NCI-H1694 treated with DMSO at 0.1 percent for 48 hours (cell line): Measurements from ENCODE around the gene TSC22D2.

Source experiments
- DNase-seq: peaks from one replicate; lab custom pipeline; 2025; lab: John Stamatoyannopoulos, UW

TSC22D2 gene

DNA sequence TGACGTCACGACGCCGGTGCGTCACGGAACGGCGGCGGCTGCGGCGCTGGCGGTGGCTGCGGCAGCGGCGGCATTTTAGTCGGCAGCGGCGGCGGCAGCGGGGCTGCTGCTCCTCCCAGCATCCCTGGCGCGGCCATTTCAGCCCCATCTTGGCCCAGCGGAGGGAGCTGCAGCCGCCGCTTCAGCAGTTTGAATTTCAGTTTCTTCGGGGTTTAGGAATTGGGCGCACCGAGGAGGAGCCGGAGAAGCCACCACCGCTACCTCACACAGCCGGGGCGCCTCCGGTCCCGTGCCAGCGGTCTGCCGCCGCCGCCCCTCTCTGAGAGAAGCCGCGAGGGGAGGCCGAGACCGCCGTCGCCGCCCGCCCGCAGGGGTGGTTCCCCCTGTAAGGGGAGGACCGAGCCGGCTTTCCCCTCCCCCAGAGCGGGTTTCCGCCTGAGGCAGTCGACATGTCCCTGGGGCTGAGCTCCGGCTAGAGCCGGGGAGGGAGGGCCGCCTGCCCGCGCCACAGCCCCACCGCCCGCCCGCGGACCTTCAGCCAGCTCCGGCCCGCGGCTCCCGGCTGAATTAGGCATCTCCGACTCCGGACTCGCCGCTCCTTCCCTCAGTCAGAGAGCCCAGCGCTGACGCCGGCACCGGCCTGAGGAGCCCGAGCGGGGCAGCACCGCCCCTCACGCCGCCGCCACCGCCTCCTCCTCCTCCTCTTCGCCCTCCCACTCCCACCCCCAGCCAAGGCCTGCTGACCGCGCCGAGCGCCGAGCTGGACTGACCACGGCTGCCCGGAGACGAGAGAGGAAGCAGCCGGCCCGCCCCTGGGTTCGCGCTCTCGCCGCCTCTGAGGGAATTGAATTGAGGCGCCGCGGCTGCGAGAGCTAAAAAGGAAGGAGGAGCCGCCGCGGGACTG, at the start of gene TSC22D2:
Gene TSC22D2 (plus strand): TSS at position 78 of the 904 bp plus-strand sequence. CDS start 1,053 bp downstream, outside the sequence.
- peak; percentile 76 for DNase-seq

DNA sequence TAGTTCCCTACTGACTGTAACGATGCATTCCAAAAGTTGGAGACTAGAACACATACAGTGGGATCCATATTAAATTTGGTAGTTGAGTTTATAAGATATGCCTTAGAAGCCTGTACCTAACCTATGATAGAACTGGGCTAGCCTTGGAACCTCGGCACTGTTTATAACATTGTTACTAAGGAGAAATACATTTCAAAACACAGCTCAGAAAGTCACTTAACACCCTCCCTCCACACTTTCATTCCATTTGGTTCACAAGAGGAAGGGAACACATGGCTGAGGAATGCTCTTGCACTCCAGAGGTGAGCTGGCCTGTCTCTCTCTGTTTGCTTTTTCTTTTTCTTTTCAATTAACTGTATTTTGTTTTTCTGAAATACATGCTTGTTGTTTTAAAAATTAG, 48.7 kb upstream of the TSC22D2 start:
- DNase-seq = no peak

DNA sequence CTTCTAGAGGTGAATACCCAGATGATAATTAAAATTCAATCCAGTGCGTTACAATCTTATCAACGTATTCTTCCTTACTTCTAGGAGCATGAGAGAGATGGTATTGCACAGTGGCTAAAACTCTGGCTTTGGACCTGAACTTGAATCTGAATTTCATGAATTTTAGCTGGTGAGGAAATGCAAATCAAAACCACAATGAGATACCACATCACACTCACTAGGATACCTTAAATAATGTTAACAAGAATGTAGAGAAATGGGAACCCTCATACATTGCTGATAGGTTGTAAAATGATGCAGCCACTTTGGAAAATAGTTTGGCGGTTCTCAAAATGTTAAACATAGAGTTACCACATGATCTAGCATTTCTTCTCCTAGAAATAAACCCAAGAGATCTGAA, 47.1 kb upstream of the TSC22D2 start:
- DNase-seq = no peak

DNA sequence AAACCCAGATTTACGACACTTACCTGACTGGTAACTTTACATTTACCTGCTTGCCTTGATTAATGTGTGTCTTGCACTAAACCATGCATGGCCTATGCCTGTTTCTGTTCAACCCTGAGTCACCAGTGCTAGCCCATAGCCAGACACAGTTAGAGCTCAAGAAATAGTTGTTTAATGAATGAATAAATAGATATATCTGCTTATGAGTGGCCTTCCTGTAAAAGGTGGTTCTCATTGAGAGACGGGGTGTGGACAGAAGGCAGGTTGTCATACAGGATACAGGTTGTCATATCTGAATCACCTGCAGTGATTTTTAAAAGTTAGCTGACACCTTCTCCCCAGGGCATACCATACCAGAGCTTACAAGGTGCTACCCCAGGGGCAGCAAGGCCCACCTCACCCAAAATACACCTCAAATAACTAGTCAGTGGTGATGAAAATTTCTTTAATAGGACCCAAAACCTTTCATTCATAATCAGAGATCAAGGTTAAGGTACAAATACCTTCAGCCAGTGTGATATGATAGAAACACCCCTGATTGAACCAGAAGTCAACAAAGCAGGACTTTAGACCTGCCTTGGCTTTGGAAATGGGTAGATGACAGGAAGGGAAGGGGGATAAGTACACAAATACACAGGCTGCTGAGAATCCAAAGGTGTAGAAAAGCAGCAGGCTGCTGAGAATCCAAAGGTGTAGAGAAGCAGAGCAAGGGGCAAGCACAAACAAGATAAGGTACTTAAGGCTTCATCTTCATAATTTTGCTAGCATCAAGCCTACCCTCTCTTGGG, 45.4 kb upstream of the TSC22D2 start:
- DNase-seq = no peak

DNA sequence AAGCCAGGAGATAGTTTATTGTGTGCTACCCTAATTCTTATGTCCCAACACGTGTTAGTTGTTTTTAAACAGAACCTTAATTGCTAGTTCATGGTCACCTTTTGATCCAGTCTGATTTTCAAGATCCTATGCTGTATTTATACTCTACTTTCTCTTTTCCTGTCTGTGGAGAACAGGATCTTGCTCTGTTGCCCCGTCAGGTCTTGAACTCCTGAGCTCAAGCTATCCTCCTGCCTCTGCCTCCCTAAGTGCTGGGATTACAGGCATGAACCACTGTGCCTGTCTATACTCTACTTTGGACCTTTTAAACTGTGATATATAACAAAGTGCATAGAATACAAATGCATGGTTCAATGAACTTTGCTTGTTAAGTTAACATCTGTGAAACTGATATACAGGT, 44.7 kb upstream of the TSC22D2 start:
- no peak for DNase-seq

DNA sequence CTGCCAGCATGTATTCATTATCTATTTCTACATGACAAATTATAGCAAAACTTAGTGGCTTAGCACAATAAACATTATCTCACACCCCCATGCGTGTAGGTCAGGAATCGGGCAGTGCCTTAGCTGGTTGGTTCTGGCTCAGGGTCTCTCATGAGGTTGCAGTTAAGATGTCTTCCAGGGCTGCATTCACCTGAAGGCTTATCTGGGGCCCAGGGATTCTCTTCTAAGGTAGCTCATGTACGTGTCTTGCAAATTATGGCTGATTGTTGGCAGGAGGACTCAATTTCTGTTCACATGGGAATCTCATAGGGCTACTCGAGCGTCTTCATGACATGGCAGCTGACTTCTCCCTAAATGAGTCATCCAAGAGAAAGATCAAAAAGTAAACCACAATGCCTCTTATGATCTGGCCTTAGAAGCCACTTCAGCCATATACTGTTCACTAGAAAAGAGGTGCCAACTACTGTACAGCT, 42.9 kb upstream of the TSC22D2 start:
- DNase-seq = no peak

DNA sequence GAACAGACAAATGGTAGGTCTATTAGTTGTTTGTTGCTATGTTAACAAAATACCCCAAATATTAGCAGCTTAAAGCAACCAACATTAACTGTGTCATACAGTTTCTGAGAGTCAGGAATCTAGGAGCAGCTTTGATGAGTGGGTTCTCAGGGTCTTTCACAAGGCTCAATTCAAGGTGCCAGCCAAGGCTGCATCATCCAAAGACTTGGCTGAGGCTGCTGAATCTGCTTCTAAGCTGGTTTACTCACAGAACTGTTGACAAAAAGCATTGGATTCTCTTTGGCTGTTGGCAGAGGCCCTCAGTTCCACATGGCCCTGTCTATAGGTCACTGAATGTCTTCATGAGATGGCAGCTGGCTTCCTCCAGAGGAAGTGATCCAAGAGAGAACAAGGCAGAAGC, 40.3 kb upstream of the TSC22D2 start:
- no peak for DNase-seq

DNA sequence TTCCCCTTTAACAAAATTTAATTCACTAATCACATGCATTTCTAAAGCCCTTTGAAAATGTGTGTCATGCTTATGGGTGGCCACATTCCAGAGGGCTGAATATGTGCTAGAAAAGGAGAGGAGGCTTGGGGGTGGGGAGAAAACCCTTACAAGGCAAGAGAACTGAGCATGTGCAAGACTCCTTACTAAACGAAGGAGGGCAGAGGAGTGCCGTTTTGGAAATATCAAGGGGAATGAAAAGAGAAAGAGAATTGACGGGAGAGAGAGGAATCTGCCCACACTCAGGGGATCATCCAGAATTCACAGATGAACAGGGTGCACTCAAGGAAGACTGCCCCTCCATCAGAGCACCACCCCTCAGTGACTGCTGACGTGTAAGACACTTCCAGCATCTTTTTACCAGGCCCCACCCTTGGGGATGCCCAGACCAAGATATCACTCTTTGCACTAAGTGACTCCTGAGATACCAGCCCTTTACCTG, 37.9 kb upstream of the TSC22D2 start:
- no peak for DNase-seq

DNA sequence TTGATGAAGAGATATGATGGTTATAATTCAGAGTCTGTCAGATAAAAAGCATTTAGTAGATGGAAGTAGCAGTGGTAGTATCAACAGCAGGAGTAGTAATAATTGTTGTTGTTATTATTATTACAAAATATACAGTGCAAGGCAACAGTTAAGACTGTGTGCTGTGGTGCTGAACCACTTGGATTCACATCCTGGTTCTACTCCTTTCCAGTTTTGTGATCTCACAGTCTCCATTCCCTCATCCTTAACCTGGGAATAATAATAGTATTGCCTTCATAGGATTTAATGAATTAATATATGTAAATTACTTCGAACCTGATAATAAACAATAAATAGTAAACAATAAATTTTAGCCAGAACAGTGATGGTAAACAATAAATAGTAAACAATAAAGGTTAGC, 37.1 kb upstream of the TSC22D2 start:
- DNase-seq = no peak

DNA sequence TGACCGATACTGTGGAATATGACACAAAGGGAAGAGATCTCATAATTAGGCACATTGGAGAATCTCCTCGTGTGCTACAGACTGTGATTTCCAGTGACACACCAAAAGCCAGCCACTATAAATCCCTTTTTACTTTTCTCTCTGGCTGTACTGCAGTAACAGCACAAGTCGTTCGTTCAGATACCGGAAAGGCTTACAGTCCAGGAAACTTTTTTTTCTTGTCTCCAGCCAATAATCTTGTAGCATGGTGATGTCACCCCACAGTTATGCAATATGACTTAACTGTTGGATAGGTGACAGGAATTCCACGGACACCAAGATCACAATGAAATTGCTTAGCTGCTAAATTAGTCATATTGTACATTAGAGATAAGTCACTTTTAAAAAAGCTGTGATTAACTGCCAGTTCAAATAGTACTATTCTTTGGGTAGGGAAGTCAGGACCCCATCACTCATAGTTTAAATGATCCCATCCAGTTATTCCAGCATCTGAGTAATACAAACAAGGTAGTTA, 36.3 kb upstream of the TSC22D2 start:
- DNase-seq = no peak

DNA sequence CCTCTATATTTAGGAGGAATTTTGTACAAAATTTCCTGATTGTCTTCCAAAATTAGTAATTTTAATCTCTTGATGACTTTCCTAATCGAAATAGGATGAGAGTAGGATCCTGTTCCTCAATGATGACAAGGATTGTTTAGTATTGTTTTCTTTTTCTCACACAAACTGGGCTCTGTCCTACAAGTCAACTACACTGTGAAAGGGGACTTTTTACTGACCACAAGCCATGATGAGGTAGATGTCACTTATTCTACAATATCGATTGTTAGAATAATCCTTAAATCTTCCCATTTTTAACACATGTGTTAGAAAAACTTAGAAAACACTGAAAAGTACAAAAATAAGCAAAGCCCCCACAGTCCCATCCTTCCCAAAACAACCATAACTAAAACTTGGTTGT, 35.8 kb upstream of the TSC22D2 start:
- no peak for DNase-seq

DNA sequence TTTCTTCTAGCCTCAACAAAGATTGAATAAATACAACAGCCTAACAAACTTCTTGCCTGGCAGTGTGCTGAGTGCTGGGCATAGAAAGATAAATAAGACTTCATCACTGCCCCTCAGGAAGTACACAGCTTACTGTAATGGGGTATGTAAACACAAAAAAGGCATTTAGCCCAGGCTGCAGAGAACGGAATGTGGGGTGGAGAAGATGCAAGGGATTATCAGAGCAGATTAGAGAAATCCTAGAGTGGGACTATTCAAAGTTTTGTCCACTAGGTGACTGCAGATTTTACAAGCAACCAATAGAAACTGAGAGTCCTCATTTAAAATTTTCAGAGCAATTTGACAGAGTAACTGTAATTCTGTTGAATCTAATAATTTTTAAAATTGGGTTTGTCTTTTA, 35.4 kb upstream of the TSC22D2 start:
- DNase-seq = no peak

DNA sequence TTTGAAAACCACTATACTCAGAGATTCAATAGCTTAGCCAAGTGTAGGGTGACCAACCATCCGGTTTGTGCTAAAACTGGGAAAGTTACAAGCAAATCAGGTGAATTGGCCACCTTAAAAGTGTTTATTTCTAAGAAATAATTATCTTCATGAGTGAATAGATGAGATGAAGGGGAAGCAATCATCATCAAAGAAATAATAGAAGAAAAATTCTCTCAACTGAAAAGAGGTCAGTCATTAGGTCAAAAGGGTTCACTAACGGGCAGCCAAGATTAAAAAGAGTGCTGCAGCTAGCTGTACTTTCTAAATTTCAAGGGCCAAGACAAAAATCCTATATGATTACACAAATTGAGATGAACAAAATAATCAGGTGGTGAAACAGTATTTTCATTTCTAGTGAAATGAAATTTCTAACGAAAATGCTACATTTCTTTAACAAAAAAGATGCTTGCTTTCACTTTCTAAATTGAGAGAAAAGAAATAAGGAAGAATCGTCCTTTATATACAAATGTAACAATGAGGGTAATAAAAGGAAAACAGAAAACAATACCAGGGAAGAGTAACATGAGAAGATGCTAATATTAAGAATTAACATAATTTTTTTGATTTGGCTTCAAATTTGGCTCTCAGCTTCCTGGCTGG, 34.7 kb upstream of the TSC22D2 start:
- DNase-seq = no peak

DNA sequence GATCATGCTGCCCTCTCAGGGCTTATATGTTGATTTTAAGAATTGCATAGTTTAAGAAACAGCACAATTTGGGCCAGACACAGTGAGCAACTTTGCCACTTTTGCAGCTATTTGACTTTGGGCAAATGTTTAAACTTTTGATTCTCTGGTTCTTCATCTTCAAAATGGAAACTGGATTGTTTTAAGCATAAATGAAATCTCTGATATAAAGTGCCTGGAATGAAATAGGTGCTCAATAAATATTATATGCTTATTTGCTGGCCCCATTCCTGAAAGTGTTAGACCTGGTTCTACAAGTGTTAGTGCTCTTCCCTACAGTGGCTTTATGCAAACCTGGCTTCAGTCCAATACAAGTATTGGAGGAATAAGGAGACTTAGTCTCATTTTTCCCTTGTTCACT, 33.1 kb upstream of the TSC22D2 start:
- no peak for DNase-seq

DNA sequence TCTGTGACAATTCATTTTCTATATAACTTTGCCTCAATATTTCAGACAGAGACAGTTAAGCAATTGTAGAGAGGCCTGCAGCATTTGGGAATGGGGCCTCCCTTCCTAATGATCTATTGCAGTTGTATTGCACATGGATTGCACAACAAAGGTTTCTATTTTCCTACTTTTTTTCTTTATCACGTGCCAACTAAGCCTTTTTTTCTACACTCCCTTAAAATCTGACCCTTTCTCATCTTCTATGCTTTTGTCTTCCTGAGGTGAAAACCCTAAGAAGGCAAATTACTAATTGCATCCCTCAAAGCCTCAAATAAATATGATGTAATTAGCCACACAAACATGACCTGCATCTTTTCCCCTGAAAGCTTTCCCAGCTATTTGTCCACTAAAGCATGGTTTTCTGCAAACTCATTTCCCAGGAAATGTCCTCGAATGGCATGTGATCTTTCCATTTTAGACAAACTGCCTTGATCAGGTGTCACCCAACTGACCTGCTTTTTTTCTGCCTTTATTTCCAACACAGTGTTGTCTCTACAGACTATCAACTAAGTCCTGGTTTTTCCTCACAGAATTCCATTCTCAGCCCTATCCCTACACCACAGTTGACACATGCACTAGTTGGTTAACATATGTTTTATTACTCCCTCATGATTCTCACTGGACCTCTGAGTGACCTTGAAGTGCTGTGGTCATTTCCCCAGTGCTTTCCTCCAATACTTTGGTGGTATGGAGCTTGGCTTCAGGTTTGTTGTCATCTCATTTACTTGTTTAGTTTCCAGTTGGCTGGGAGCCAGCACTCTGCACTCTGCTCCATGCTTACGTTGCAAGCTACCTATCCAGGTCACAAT, 31.9 kb upstream of the TSC22D2 start:
- DNase-seq = no peak

DNA sequence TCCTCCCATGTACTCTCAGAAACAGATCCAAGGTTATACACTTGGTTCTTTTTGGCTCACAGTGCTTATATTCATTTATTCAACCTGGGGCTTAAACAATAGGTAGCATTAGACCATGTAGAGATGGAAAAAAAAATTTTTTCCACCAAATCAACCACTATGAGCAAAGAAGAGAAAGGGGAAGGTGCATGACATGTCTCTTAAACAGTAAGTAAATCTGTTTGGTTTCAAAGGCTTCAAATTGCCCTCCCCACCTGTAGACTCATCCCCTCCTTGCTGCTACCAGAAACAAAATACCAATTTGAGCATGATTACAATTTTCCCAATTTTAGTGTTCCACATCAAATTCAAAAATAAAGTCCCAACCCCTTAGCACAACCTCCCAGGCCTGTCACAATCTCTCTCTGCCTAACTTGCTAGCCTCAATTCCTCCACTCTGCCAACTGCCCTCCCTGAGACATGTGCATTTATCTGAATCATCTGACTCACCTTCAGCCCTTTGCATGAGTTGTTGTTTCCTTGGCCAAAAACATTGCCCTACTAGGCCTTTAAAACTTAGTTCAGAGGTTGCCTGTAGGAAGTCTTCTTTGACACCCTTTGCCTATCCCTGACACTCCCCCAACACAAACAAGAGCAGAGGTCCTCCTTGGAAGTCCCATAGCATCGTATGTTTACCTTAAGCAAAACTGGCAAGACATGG, 30.3 kb upstream of the TSC22D2 start:
- no peak for DNase-seq

DNA sequence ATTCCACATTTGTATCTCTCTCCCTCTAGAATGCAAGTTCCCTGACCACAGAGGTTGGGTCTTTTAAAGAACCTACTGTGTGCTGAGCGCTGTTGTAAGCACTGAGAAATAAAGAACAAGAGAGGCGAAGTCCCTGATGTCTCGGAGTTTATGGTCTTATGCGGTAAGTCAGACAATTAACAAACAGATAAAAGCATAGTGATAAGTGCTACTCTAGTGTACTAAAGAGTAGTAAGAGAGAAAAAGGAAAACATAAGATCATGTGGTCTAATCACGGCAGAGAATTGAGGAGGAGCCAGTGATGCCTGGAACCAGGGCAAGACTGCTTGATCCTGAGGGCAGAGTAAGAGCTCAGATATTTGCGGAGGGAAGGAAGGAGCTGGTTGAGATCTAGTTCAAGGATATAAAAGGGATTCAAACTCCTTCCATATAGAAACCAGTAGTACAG, 29.8 kb upstream of the TSC22D2 start:
- no peak for DNase-seq

DNA sequence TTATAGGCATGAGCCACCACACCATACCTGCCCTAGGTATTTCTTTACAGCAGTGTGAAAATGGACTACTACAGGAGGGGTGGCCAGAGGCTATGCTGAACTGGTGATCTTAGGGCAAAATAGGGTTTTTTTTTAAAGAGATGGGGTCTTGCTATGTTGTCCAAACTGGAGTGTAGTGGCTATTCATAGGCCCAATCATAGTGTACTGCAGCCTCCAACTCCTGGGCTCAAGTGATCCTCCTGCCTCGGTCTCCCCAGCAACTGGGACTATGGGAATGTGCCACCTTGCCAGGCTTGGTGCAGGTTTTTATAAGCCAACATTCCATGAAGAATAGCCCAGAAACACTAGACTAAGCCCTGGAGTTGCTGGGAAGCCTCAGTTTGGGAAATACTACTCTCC, 28.6 kb upstream of the TSC22D2 start:
- DNase-seq = no peak

DNA sequence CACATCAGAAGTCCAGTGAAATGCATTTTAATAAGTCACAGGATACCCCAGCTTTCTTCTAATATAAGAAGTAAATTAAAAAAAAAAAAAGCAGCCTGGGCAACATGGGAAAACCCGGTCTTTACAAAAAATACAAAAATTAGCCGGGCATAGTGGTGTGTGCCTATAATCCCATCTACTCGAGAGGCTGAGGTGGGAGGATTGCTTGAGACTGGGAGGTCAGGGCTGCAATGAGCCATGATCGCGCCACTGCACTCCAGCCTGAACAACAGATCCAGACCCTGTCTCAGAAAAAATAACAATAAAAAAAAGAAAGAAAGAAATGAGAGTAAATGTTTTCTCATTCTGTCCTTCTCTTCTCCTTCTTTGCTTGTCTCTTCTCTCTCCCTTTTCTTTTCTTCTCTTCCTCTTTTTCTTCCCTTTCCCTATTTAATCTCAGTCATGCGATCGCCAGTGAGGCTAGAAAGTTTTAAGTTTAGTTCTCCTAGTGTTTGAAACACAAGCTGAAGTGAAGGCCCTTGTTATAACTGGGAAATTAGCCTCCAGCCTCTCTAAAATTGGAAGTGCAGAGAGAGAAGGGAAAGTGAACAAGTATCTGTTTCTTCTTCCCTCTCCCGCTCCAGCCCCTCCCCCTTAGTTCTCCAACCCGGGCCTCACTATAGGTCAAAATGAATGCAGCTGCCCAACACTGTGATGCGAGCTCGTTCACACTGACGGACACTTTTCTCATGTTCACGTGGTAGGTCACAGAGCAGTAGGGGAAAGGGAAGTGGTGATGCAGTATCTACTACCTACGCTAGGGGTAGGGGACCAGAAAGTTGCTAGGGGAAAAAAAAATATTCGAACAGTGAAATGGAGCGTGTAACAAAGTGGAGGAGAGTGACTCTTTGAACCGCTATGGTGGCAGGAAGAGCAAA, 23.5 kb upstream of the TSC22D2 start:
- no peak for DNase-seq
